Mesenchymal stem cell (in vitro differentiated cells and primary cell): ENCODE results near the gene NR2F2.

ENCODE experiments used
- DNase-seq: peaks from one replicate; pipeline ENCODE4 v3.0.0-alpha.2; 2013
- H2AFZ ChIP-seq: one replicate; pipeline ENCODE4 v1.6.1; 2013; ENCODE audit warnings: low read depth, mild to moderate bottlenecking, control low read depth, inconsistent platforms, low read length, moderate library complexity
- H2AK5ac ChIP-seq: 2 replicates; pipeline ENCODE4 v1.6.1; 2013; ENCODE audit warnings: low read length, moderate library complexity, mild to moderate bottlenecking, inconsistent platforms; ENCODE audit not compliant: severe bottlenecking
- H2BK120ac ChIP-seq: one replicate; pipeline ENCODE4 v1.6.1; 2013; ENCODE audit warnings: low read depth, mild to moderate bottlenecking, inconsistent platforms, low read length, moderate library complexity
- H2BK12ac ChIP-seq, 2 experiments: one replicate each; pipeline ENCODE4 v1.6.1; 2013; ENCODE audit warnings: inconsistent platforms in 2 of 2, low read length in 2 of 2, mild to moderate bottlenecking in 2 of 2, moderate library complexity in 2 of 2, control low read depth in 1 of 2
- H2BK15ac ChIP-seq: one replicate; pipeline ENCODE4 v1.6.1; 2013; ENCODE audit warnings: mild to moderate bottlenecking, low read depth, inconsistent platforms; ENCODE audit not compliant: poor library complexity, severe bottlenecking
- H2BK5ac ChIP-seq: 2 replicates; pipeline ENCODE4 v1.6.1; 2013; ENCODE audit warnings: low read depth, mild to moderate bottlenecking, low read length, control low read depth, inconsistent platforms; ENCODE audit not compliant: poor library complexity, severe bottlenecking
- H3K14ac ChIP-seq, 2 experiments: one replicate each; pipeline ENCODE4 v1.6.1; 2013; ENCODE audit warnings: inconsistent platforms in 2 of 2, low read length in 2 of 2, control low read depth in 1 of 2, mild to moderate bottlenecking in 1 of 2, moderate library complexity in 1 of 2
- H3K18ac ChIP-seq, 2 experiments: one replicate each; pipeline ENCODE4 v1.6.1; 2013; ENCODE audit warnings: inconsistent platforms in 2 of 2, low read length in 2 of 2, control low read depth in 1 of 2, low read depth in 1 of 2, mild to moderate bottlenecking in 1 of 2
- H3K23ac ChIP-seq, 2 experiments: one replicate each; pipeline ENCODE4 v1.6.1; 2013; ENCODE audit warnings: inconsistent platforms in 2 of 2, low read length in 2 of 2, mild to moderate bottlenecking in 2 of 2, moderate library complexity in 2 of 2, control low read depth in 1 of 2
- H3K27ac ChIP-seq: 2 replicates; pipeline ENCODE4 v1.5.1; 2013; ENCODE audit warnings: mild to moderate bottlenecking, moderate library complexity, low read length, control low read depth, inconsistent platforms; ENCODE audit not compliant: poor library complexity, severe bottlenecking
- H3K27me3 ChIP-seq, 2 experiments: 2 replicates each; pipeline versions ENCODE4 v1.6.1 to v1.7.0; 2013; ENCODE audit warnings: low read length in 2 of 2, mild to moderate bottlenecking in 2 of 2, moderate library complexity in 2 of 2, control low read depth in 1 of 2, inconsistent platforms in 1 of 2; ENCODE audit not compliant: control insufficient read depth in 1 of 2, insufficient read depth in 1 of 2
- H3K36me3 ChIP-seq, 2 experiments: 2 replicates each; pipeline versions ENCODE4 v1.6.1 to v1.7.0; 2013; ENCODE audit warnings: low read length in 2 of 2, control low read depth in 1 of 2, inconsistent platforms in 1 of 2, low read depth in 1 of 2, mild to moderate bottlenecking in 1 of 2; ENCODE audit not compliant: insufficient read depth in 2 of 2, control insufficient read depth in 1 of 2
- H3K4ac ChIP-seq, 2 experiments: one replicate each; pipeline ENCODE4 v1.6.1; 2013; ENCODE audit warnings: inconsistent platforms in 2 of 2, low read length in 2 of 2, mild to moderate bottlenecking in 2 of 2, moderate library complexity in 2 of 2, control low read depth in 1 of 2, low read depth in 1 of 2
- H3K4me1 ChIP-seq: 2 replicates; pipeline ENCODE4 v1.6.1; 2013; ENCODE audit warnings: low read depth, low read length, control low read depth; ENCODE audit not compliant: control insufficient read depth, insufficient read depth
- H3K4me2 ChIP-seq: 2 replicates; pipeline ENCODE4 v1.6.1; 2013; ENCODE audit warnings: low read length, mild to moderate bottlenecking, inconsistent platforms; ENCODE audit not compliant: poor library complexity, severe bottlenecking
- H3K4me3 ChIP-seq, 2 experiments: 2 replicates each; pipeline versions ENCODE4 v1.5.1 to v1.7.0; 2013; ENCODE audit warnings: low read length in 2 of 2, mild to moderate bottlenecking in 2 of 2, control low read depth in 1 of 2, low read depth in 1 of 2; ENCODE audit not compliant: insufficient read depth in 1 of 2
- H3K79me1 ChIP-seq: replicated peaks from 2 replicates; pipeline ENCODE4 v1.6.1; 2013; ENCODE audit warnings: mild to moderate bottlenecking, control low read depth, low read length, inconsistent platforms; ENCODE audit not compliant: poor library complexity, severe bottlenecking
- H3K9ac ChIP-seq: 2 replicates; pipeline ENCODE4 v1.7.0; 2013; ENCODE audit warnings: mild to moderate bottlenecking, low read length, moderate library complexity
- H3K9me3 ChIP-seq: 2 replicates; pipeline ENCODE4 v1.7.0; 2013; ENCODE audit warnings: mild to moderate bottlenecking, low read length; ENCODE audit not compliant: control insufficient read depth
- H4K8ac ChIP-seq: one replicate; pipeline ENCODE4 v1.6.1; 2013; ENCODE audit warnings: inconsistent platforms, mild to moderate bottlenecking, low read length, moderate library complexity
- H4K91ac ChIP-seq: one replicate; pipeline ENCODE4 v1.6.1; 2013; ENCODE audit warnings: mild to moderate bottlenecking, low read length, inconsistent platforms
- WGBS: methylation state at CpG from one replicate; pipeline ENCODE4 v1.1.7; 2013; ENCODE audit warnings: mixed read lengths; 5-methylcytosine and 5-hydroxymethylcytosine counted together

NR2F2 gene

GRCh38 chr15:96355568-96356187, 25.2 kb downstream of the NR2F2 start:
- H3K4me2 ChIP-seq = no peak overlapping the region
- H3K18ac ChIP-seq = peak overlapping the region in 1 of 2 experiments; percentile 77
- no peak overlapping the region for H3K14ac ChIP-seq
- no peak overlapping the region for H2BK120ac ChIP-seq
- H3K27ac ChIP-seq = peak overlapping the region; percentile 23
- H2BK15ac ChIP-seq = no peak overlapping the region
- no peak overlapping the region for H2AFZ ChIP-seq
- 52% methylated on average over 6 of the region's 7 CpGs for WGBS
- no peak overlapping the region for H4K91ac ChIP-seq
- DNase-seq = peak; percentile 5
- peak overlapping the region; percentile 67 for H4K8ac ChIP-seq
- peak overlapping the region; percentile 76 to 91 for H3K4ac ChIP-seq
- H3K79me1 ChIP-seq = peaks cover 15% of the 10 kb centered on the region
- H2AK5ac ChIP-seq = peak overlapping the region; percentile 79
- peak overlapping the region in 1 of 2 experiments; percentile 84 for H3K4me3 ChIP-seq
- peaks cover 57% of the 10 kb centered on the region for H3K4me1 ChIP-seq
- H3K36me3 ChIP-seq = peaks cover 12 to 13% of the 10 kb centered on the region in 2 experiments
- H3K23ac ChIP-seq = no peak overlapping the region
- peak overlapping the region; percentile 61 to 63 for H2BK12ac ChIP-seq
- H3K27me3 ChIP-seq = peaks cover 0 to 20% of the 10 kb centered on the region in 2 experiments
- no peaks in the 10 kb centered on the region for H3K9me3 ChIP-seq
- H2BK5ac ChIP-seq = no peak overlapping the region
- peak overlapping the region; percentile 89 for H3K9ac ChIP-seq

GRCh38 chr15:96356494-96357455, 26.3 kb downstream of the NR2F2 start:
- Histone ChIP-seq H3K36me3 (peaks cover 6 to 10% of the 10 kb centered on the region in 2 experiments), H2BK12ac (peak overlapping the region; percentile 6 to 80), H3K23ac (no peak overlapping the region), H3K4me1 (peaks cover 61% of the 10 kb centered on the region), H3K4me3 (peak overlapping the region; percentile 76 to 84), H3K27ac (no peak overlapping the region), H3K9ac (peak overlapping the region; percentile 89), H3K4me2 (peak overlapping the region; percentile 90), H3K18ac (peak overlapping the region; percentile 80 to 82), H4K91ac (peak overlapping the region; percentile 40), H2AFZ (peak overlapping the region; percentile 84), H3K14ac (no peak overlapping the region), H2BK120ac (peak overlapping the region; percentile 39), H3K4ac (peak overlapping the region; percentile 54 to 68), H2AK5ac (peak overlapping the region; percentile 68), H4K8ac (peak overlapping the region; percentile 71), H3K27me3 (peaks cover 0 to 31% of the 10 kb centered on the region in 2 experiments), H3K79me1 (peaks cover 23% of the 10 kb centered on the region), H2BK15ac (peak overlapping the region; percentile 64), H3K9me3 (no peaks in the 10 kb centered on the region), H2BK5ac (no peak overlapping the region)
- peak; percentile 90 for DNase-seq
- 1% methylated on average over 62 of the region's 67 CpGs for WGBS

- H3K36me3 ChIP-seq = no peaks in the 10 kb centered on the region
- peak overlapping the region; percentile 75 to 92 for H3K18ac ChIP-seq
- H3K4me1 ChIP-seq = peaks cover 55% of the 10 kb centered on the region
- no peak for DNase-seq
- no peak overlapping the region for H2AFZ ChIP-seq
- H3K4me3 ChIP-seq = peak overlapping the region in 1 of 2 experiments; percentile 84
- peak overlapping the region in 1 of 2 experiments; percentile 1 for H3K14ac ChIP-seq
- no peak overlapping the region for H2BK15ac ChIP-seq
- no peak overlapping the region for H2AK5ac ChIP-seq
- H2BK12ac ChIP-seq = peak overlapping the region; percentile 21 to 95
- peak overlapping the region in 1 of 2 experiments; percentile 47 for H3K4ac ChIP-seq
- peaks cover 29% of the 10 kb centered on the region for H3K79me1 ChIP-seq
- peak overlapping the region in 1 of 2 experiments; percentile 77 for H3K23ac ChIP-seq
- H3K27me3 ChIP-seq = peaks cover 0 to 46% of the 10 kb centered on the region in 2 experiments
- H3K9ac ChIP-seq = peak overlapping the region; percentile 89
- WGBS = 26% methylated on average over 23 of the region's 31 CpGs
- H3K4me2 ChIP-seq = peak overlapping the region; percentile 62
- H4K8ac ChIP-seq = peak overlapping the region; percentile 91
- H3K27ac ChIP-seq = peak overlapping the region; percentile 24
- H2BK5ac ChIP-seq = no peak overlapping the region
- peak overlapping the region; percentile 89 for H4K91ac ChIP-seq
- H3K9me3 ChIP-seq = no peaks in the 10 kb centered on the region
- H2BK120ac ChIP-seq = no peak overlapping the region
Measured at GRCh38 chr15:96358001-96358801, 27.7 kb downstream of the NR2F2 start.
